Measurements from ENCODE around the gene WDR88.
"Not testable (repeated sequence)": the region's sequence is repeated elsewhere in the genome, so short reads cannot be mapped to it uniquely, and the experiment has no call there.

The WDR88 gene

GRCh38 chr19:33214596-33214995, 82.7 kb downstream of the WDR88 start:
- no peak for DNase-seq

GRCh38 chr19:33215438-33216197, 83.7 kb downstream of the WDR88 start:
- no peak for DNase-seq

GRCh38 chr19:33216198-33216830, 84.4 kb downstream of the WDR88 start:
- DNase-seq, result no peak

- DNase-seq, result no peak
These were observed 86.0 kb downstream of the WDR88 start for GRCh38 chr19:33217881-33218280.

- DNase-seq, result no peak
These were observed 87.4 kb downstream of the WDR88 start for GRCh38 chr19:33219261-33219815.

GRCh38 chr19:33220115-33220514, 88.2 kb downstream of the WDR88 start:
- DNase-seq, result no peak

- DNase-seq, result no peak
These were observed 88.8 kb downstream of the WDR88 start for GRCh38 chr19:33220735-33221134.

GRCh38 chr19:33221638-33222037, 89.7 kb downstream of the WDR88 start:
- no peak for DNase-seq

GRCh38 chr19:33222255-33222654, 90.3 kb downstream of the WDR88 start:
- not testable (repeated sequence) for DNase-seq

GRCh38 chr19:33224694-33225457, 93.0 kb downstream of the WDR88 start:
- DNase-seq, result no peak

Data from activated T-cell treated with anti-CD3 and anti-CD28 coated beads, Interleukin-2, amount 50 U/mL, for 48 hours (primary cell).